ENCODE results near the gene NUDCD3.

- TF ChIP-seq CTCF (IDR thresholded peaks at IDR 0.05; ENCODE audit: low read depth, low read length, poor library complexity, severe bottlenecking) (no peak), EZH2phosphoT487 (IDR thresholded peaks at IDR 0.05; ENCODE audit: borderline replicate concordance, low read length) (no peak)
Observed at GRCh38 chr7:44394636-44395035, 95.8 kb downstream of the NUDCD3 start.
